ENCODE measurements around the gene NCOA3.
"Not testable (repeated sequence)": the region's sequence is repeated elsewhere in the genome, so short reads cannot be mapped to it uniquely, and the experiment has no call there.

NCOA3 gene

GRCh38 chr20:47501482-47502270 lies at the start of gene NCOA3:
Gene NCOA3 (plus strand): TSS chr20:47501887. CDS start chr20:47622248, 120,361 bp downstream.
- DNase-seq = peak; percentile 97 to 99

GRCh38 chr20:47452736-47453161 lies 48.9 kb upstream of the NCOA3 start:
- no peak for DNase-seq

DNA sequence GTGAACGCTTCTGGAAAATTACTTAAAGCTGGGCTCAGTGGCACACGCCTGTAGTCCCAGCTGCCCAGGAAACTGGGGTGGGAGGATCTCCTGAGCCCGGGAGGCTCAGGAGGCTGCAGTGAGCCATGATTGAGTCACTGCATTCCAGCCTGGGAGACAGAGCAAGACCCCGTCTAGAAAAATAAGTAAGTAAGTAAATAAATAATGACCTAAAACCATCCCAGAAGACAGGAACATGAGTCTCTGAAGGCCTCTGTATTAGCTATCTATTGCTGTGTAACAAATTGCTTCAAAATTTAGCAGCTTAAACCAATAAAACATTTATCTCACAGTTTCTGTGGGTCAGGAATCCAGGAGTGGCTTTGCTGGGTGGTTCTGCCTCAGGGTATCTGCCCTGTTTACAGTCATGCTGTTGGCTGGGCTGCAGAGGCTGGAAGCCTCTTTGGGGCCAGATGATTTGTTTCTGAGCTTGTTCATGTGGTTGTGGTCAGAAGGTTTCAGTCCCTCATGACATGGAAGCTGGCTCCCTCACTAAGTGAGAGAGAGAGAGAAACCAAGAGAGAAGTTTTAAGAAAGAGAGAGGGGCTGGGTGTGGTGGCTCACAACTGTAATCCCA lies 48.4 kb upstream of the NCOA3 start:
- no peak for DNase-seq

DNA sequence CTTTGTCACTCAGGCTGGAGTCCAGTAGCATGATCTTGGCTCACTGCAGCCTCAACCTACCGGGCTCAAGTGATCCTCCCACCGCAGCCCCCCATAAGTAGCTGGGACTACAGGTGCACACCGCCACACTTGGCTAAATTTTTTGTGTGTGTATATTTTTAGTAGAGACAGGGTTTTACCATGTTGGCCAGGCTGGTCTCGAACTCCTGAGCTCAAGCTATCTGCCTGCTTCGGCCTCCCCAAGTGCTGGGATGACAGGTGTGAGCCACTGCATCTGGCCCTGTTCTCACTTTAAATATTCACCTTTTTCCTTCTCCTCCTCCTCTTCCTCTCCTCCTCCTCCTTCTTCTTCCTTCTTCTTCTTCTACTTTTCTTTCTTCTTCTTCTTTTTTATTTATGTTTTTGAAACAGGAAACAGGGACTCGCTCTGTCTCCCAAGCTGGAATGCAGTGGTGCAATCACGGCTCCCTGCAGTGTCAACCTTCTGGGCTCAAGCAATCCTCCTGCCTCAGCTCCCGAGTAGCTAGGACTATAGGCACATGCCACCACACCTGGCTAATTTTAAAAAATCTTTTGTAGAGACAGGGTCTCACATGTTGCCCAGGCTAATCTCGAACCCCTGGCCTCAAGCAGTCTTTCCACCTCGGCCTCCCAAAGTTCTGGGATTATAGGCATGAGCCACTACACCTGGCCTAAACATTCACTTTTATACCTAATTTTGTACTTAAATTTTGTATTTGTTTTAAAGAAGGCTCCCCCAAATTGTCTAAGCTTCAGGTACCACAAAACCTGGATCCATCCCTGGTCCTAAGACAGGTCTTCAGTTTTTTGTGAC lies 47.2 kb upstream of the NCOA3 start:
- DNase-seq = no peak

- DNase-seq = peak in 1 of 2 experiments; percentile 38
These were observed 46.3 kb upstream of the NCOA3 start for GRCh38 chr20:47455133-47456040.

DNA sequence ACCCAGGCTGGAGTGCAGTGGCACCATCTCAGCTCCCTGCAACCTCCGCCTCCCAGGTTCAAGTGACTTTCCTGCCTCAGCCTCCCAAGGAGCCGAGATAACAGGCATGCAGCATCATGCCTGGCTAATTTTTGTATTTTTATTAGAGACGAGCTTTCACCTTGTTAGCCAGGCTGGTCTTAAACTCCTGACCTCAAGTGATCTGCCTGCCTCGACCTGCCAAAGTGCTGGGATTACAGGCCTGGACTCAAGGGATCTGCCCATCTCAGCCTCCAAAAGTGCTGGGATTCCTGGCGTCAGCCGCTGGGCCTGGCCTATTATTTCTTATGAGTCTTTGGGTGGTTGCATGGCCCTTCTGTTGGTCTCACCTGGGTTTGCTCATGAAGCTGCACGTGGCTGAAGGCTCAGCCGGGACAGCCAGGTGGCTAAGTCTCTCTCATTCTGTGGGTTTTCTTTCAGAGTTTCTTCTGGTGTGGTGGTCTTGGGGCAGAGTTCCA lies 45.6 kb upstream of the NCOA3 start:
- DNase-seq = no peak

- DNase-seq = no peak
These were observed 44.5 kb upstream of the NCOA3 start for GRCh38 chr20:47456952-47457724.

GRCh38 chr20:47458280-47459050 lies 43.2 kb upstream of the NCOA3 start:
- DNase-seq = not testable (repeated sequence)

- DNase-seq = no peak
These were observed 42.2 kb upstream of the NCOA3 start for GRCh38 chr20:47459344-47460073.

- DNase-seq = not testable (repeated sequence)
These were observed 41.0 kb upstream of the NCOA3 start for GRCh38 chr20:47460761-47461112.

- no peak for DNase-seq
These were observed 40.5 kb upstream of the NCOA3 start for GRCh38 chr20:47461120-47461685.

- not testable (repeated sequence) for DNase-seq
These were observed 39.8 kb upstream of the NCOA3 start for GRCh38 chr20:47461906-47462305.

GRCh38 chr20:47464380-47465101 lies 37.1 kb upstream of the NCOA3 start:
- DNase-seq = peak in 1 of 2 experiments; percentile 75

GRCh38 chr20:47465335-47466090 lies 36.2 kb upstream of the NCOA3 start:
- DNase-seq = no peak

DNA sequence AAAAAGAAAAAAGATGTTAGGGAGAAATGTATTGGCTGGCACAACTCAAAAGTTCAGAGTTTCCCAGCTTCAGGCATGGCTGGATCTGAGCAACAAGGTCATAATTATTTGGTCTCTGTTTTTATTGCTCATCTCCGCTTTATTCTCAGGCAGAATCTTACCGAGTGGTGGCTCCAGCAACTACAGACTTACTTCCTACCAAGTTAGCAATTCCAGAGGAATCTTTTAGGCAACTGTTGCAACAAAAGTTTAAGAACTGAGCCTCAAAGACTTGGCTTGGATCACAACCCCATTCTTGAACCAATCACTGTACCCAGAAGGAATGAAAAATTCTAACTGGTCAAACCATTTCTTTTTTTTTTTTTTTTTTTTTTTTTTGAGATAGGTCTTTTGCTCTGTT lies 35.5 kb upstream of the NCOA3 start:
- DNase-seq = no peak

DNA sequence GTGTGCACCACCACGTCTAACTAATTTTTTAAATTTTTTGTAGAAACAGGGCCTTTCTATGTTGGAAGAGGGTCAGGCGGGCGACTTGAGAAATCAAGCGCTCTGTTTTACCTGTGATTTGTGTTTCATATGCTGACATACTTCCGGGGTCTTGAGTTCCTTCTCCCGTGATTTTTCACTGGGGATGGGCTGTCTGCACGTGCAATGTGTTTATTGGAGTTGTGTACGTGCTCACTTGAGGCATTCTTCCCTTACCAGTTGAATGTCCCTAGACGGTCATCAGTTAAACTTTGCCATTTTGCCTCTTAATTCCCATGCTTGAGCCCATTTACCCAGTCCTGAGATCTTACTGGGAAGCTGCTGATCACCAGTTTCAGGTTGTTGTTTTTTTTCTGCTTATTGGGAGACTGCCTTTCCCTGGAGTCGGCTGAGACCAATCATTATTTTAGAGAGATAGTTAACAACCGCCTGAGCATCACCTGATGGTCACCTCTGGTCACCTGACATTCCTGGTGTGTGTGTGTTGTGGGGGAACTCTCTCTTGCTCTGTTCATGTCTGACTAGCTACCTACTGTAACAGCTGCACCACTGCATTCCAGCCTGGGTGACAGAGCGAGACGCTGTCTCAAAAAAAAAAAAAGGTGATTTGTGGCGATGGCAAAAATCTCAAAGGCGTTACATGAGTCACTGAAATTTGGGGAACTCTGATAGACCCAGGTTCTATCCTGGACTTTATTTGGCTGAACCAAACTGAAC lies 34.8 kb upstream of the NCOA3 start:
- no peak for DNase-seq

Data from NCI-H1930 (cell line).